GM20431 (cell line): ENCODE results near the gene KRTAP5-6.

Experiments used
- in situ Hi-C: fragments of 300-500 bp; cut with MseI, MboI; formaldehyde crosslinking; loops from one replicate; pipeline ENCODE4 v1.15.0; 2020; ENCODE audit warnings: low sequenced_read_pairs; ENCODE audit not compliant: unreplicated experiment

Gene KRTAP5-6

GRCh38 chr11:1694064-1694845, 2.7 kb upstream of the KRTAP5-6 start:
- in situ Hi-C loops: loop anchor here (10.0 to 25.0 kb wide), 2 partner anchors 121 to 468 kb away; partner anchors contain the start of genes INS and TH

GRCh38 chr11:1694846-1695547, 2.0 kb upstream of the KRTAP5-6 start:
- in situ Hi-C loops: loop anchor here (10.0 to 25.0 kb wide), 2 partner anchors 120 to 467 kb away; partner anchors contain the start of genes INS and TH

GRCh38 chr11:1695548-1696108, 1.4 kb upstream of the KRTAP5-6 start:
- in situ Hi-C loops: loop anchor here (10.0 to 25.0 kb wide), 2 partner anchors 119 to 467 kb away; partner anchors contain the start of genes INS and TH

DNA sequence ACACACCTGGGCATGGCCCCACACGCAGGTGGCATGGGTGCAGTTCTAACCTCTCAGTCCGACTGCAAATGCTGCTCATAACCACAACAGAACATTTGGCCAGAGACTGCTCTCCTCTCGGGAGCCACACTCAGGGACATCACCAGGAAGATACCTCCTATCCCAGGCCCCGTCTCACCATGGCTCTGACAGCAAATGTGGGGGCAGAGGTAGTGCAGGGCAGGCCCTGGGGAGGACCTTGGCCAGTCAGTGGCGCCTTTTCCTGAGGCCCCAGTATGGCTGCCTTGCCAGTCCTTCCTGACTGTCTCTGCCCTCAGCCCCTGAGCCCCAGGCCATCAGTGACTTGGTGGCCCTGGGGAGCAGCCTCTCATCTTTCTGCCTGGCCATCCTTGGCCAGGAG, 2.8 kb downstream of the KRTAP5-6 start:
- in situ Hi-C loops: loop anchor here (10.0 to 25.0 kb wide), 2 partner anchors 115 to 463 kb away; partner anchors contain the start of genes INS and TH

- in situ Hi-C loops: no loop called here
Measured at GRCh38 chr11:1701091-1701807, 4.3 kb downstream of the KRTAP5-6 start.

DNA sequence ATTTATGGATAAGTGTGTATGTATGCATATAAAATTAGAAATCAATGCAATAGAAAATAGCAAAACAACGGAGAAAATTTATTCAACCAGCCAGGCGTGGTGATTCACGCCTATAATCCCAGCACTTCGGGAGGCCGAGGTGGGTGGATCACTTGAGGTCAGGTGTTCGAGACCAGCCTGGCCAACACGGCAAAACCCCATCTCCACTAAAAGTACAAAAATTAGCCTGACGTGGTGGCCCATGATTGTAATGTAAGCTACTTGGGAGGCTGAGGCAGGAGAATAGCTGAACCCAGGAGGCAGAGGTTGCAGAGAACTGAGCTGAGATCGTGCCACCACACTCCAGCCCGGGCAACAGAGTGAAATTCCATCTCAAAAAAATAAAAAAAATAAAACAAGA, 5.5 kb downstream of the KRTAP5-6 start:
- in situ Hi-C loops: no loop called here

DNA sequence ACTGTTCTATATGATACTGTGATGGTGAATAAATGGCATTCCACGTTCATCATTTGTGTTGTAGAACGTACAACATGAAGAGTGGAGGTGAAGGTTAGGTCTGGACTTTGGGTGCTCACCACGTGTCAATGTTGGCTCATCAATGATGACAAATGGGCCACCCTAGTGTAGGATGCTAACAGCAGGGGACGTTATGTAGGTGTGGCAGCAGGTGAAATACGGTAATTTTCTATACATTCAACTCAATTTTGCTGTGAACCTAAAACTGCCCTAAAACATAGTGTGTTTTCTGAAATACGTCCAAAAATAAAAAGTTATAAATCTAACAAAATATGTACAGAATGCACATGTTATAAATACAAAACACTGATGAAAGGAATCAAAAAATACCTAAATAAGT, 6.2 kb downstream of the KRTAP5-6 start:
- in situ Hi-C loops: no loop called here

DNA sequence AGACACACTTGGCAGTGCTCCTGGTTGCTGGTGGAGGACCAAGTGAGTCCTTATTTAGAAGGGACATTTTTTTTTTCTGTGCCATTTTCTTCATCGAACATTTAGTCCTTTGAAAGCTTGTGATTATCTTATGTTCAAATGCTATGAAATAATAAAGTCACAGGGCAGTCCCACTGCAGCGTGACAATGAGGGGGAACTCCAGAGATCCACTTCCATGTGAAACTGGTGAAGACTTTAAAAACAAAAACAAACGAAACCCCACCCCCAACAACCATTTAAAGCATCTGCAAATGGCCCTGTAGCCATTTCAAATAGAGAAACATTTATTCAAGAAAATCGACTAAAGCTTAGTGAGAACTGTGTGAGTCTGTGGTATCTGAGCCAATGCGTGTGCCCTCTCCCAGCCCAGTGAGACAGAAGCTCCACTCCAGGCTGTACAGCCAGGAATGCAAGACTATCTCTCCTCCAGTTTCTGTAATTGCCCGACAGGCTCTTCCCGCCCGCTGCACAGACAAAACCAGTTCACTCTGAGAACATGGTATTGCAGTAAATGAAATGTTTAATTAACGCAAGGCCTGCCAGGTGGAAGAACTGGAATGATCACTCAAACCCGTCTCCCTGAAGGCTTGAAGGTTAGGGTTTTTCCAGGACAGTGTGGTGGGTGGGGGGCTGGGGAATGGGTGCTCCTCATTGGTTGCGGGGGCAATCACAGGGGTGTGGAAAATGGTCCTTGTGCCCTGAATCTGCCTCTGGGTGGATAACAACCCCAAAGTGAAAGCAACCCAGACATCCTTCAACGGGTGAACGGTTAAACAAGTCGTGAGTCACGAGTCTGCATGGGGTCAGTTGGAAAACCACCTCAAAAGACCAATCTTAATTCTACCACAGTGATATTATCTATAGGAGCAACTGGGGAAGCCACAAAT, 8.4 kb downstream of the KRTAP5-6 start:
- in situ Hi-C loops: no loop called here

DNA sequence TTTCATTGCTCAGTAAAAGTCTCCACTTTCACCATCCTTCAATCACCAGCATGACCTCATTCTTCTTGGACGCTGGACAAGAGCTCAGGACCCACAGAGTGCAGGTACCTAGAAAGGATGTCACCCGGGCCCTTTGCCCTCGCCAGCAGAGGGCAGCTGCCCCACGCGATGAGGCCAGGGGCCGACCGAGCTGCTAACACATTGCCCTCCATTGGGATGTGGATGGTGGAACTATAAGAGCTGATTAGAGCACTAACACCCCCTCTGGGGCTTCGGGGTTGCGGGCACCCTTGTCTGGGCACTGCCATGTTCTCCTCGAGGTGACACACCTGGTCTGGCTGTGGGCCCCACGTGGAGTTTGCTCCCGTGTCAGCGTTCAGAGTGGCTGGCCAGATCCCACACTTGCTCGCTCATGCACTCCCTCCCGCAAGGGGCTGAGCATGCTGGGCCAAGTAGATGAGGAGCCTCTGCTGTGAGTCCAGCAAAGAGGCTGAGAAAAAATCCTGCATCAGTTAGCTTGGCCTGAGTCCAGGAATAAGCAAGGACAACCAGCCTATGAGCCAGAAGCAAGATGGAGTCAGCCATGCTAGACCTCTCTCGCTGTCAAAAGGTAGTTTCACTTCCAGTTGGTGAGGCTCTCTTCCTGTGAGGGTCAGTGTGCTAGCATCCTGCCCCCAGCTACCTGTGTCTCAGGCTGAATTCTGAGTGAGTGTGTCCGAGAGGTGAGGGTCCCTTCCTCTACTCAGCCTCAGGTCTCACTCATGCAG, 9.8 kb downstream of the KRTAP5-6 start:
- in situ Hi-C loops: no loop called here

GRCh38 chr11:1707751-1708150, 10.8 kb downstream of the KRTAP5-6 start:
- in situ Hi-C loops: no loop called here

- in situ Hi-C loops: no loop called here
Measured at GRCh38 chr11:1708716-1709115, 11.7 kb downstream of the KRTAP5-6 start.

- in situ Hi-C loops: no loop called here
Measured at GRCh38 chr11:1714908-1715885, 18.2 kb downstream of the KRTAP5-6 start.

DNA sequence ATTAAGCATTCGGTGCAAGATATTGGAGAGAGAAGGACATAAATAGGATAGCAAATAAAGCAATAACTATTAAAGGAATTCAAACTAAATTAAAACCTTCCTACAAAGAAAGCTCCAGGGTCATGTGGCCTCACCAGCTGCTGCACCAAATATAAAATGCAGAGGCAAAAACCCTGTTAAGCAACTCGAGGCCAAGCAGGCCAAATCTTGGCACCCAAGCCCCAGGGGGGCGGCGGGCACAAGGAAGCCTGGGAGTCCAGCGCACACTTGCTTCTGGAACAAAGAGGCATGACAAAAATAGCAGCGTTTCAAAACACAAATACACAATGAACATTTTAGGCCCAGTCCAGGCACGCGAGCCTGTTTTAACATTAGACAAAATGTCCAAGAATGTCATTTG, 20.8 kb downstream of the KRTAP5-6 start:
- in situ Hi-C loops: no loop called here

DNA sequence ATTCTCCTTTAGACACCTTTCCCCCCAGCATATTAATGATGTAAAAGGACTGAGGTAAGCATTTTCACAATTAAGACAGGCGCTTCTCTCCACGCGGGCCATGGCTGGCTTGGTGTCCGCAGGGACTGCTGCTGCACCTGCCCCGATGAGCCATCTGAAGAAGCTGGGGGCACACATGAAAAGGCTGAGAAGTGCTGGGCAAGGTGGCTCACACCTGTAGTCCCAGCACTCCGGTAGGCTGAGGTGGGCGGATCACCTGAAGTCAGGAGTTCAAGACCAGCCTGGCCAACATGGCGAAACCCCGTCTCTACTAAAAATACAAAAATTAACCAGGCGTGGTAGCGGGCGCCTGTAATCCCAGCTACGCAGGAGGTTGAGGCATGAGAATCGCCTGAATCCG, 21.3 kb downstream of the KRTAP5-6 start:
- in situ Hi-C loops: no loop called here

DNA sequence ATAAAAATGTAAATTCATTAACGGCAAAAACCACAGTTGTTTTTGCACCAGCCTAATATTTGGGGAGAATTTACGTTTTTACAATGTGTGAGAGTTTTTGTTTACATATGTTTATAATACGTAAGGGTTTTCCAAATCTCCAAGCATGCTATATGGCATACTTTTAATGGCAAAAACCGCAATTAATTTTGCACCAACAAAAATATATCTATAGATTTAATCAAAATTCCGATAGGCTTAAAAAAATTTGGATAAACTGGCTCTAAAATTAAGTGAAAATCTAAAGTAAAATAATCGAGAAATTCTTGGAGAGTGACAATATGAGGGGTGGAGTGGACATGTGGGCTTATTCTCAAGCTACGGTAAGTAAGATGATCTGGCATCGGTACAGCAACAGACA, 22.8 kb downstream of the KRTAP5-6 start:
- in situ Hi-C loops: no loop called here

- in situ Hi-C loops: no loop called here
Measured at GRCh38 chr11:1727096-1727690, 30.2 kb downstream of the KRTAP5-6 start.

DNA sequence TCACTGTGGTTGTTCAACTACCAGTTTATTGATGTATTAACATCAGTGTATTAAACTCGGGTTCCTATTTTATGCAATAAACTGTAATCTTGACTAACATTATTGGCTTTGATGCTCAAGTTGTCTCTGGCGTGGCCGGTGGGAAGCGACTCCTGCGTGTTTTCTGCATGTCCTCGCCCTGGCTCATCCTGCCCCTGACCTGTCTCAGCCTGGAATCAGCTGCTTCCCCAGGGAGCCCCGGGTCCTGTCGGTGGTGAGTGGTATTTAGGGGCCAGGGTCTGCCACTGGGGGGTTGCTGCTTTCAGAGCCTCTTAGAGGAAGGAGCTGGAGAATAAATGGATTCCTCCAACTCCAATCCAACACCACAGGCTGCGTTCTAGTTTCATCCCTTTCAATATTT, 30.9 kb downstream of the KRTAP5-6 start:
- in situ Hi-C loops: no loop called here
